GM12878 (cell line): Measurements from ENCODE around the gene SENP6. TPM values are rescaled to one million over a fixed set of nuclear protein-coding genes. Genes with fewer than 3 reads are reported as not detected.

Source experiments
- ATAC-seq: fragments of 200-7000 bp; cut with Tn5 transposase; 3 replicates; pipeline ENCODE4 v1.9.1; 2020; ENCODE audit warnings: mild to moderate bottlenecking, moderate library complexity
- BruUV-seq: library from RNA; stranded (reverse); fragments of 400-500 nt; replicated peaks from 2 replicates; lab custom pipeline; 2021; lab: Mats Ljungman, UMichigan
- CTCF ChIA-PET: fragments of 300-600 bp; sonication (Branson Sonifier 250); formaldehyde crosslinking; extraction: SDS; loops from one replicate; lab custom pipeline; 2021; ENCODE audit warnings: inconsistent platforms; lab: Yijun Ruan, JAX
- POLR2A ChIA-PET: fragments of 350-600 bp; formaldehyde crosslinking; extraction: SDS; loops from one replicate; lab custom pipeline; 2021; ENCODE audit warnings: inconsistent platforms; lab: Charles Lee
- RAD21 ChIA-PET: fragments of 300-600 bp; sonication (Branson Sonifier 250); formaldehyde crosslinking; loops from one replicate; lab custom pipeline; 2023; ENCODE audit warnings: antibody characterized with exemption; ENCODE audit not compliant: unreplicated experiment; lab: Charles Lee
- SMC1A ChIA-PET: fragments of 300-600 bp; sonication (Branson Sonifier 250); formaldehyde crosslinking; loops from one replicate; lab custom pipeline; 2023; ENCODE audit not compliant: unreplicated experiment, uncharacterized antibody; lab: Charles Lee
- DNase-seq: peaks from one replicate; pipeline ENCODE4 v3.0.0-alpha.2; 2011; ENCODE audit warnings: low read depth, low spot score
- FAIRE-seq: peaks from 3 replicates; lab custom pipeline; 2011; peaks lifted over from hg19 to GRCh38; lab: Jason Lieb, UNC
- H2AFZ ChIP-seq: 2 replicates; pipeline ENCODE4 v1.6.0; 2011; ENCODE audit warnings: low read depth, low read length, control low read depth; ENCODE audit not compliant: control insufficient read depth
- H3K27ac ChIP-seq: 2 replicates; pipeline ENCODE4 v1.5.1; 2011; ENCODE audit warnings: control low read depth; ENCODE audit not compliant: control insufficient read depth, insufficient read depth
- H3K27me3 ChIP-seq, 2 experiments: replicated peaks in 1 of 2; 2 replicates each; pipeline versions ENCODE4 v1.6.0 to v1.6.1; 2011; ENCODE audit warnings: low read length in 1 of 2; ENCODE audit not compliant: control insufficient read depth in 2 of 2, insufficient read depth in 2 of 2
- H3K36me3 ChIP-seq, 2 experiments: 2 replicates each; pipeline ENCODE4 v1.5.1; 2011; ENCODE audit warnings: low read length in 1 of 2; ENCODE audit not compliant: control insufficient read depth in 2 of 2, insufficient read depth in 2 of 2
- H3K4me1 ChIP-seq: 2 replicates; pipeline ENCODE4 v1.6.1; 2011; ENCODE audit warnings: mild to moderate bottlenecking, low read length, moderate library complexity, mixed read lengths; ENCODE audit not compliant: control insufficient read depth, insufficient read depth
- H3K4me2 ChIP-seq: 2 replicates; pipeline ENCODE4 v1.6.0; 2011; ENCODE audit warnings: control low read depth; ENCODE audit not compliant: control insufficient read depth, insufficient read depth
- H3K4me3 ChIP-seq: fragments of 200-600 bp; sonication (generic); 2 replicates; pipeline ENCODE4 v1.5.1; 2016
- H3K79me2 ChIP-seq: 2 replicates; pipeline ENCODE4 v1.6.0; 2011; ENCODE audit warnings: low read length; ENCODE audit not compliant: control insufficient read depth, insufficient read depth
- H3K9ac ChIP-seq: 2 replicates; pipeline ENCODE4 v1.8.0; 2011; ENCODE audit warnings: low read length, control low read depth, mixed read lengths; ENCODE audit not compliant: control insufficient read depth, insufficient read depth
- H3K9me3 ChIP-seq: replicated peaks from 3 replicates; pipeline ENCODE4 v1.5.1; 2011; ENCODE audit warnings: mild to moderate bottlenecking, low read length; ENCODE audit not compliant: control insufficient read depth, insufficient read depth
- H4K20me1 ChIP-seq: 2 replicates; pipeline ENCODE4 v1.6.0; 2011; ENCODE audit not compliant: control insufficient read depth, insufficient read depth
- CREB1 ChIP-seq: IDR thresholded peaks from 2 replicates; pipeline ENCODE4 v1.6.1; 2012; ENCODE audit warnings: low read depth, mild to moderate bottlenecking, inconsistent platforms
- DPF2 ChIP-seq: fragments of 450-650 bp; IDR thresholded peaks from 2 replicates; pipeline ENCODE4 v1.6.1; 2017; ENCODE audit warnings: mild to moderate bottlenecking
- EP300 ChIP-seq, 2 experiments: fragments of 150-350 bp in 1 of 2; IDR thresholded peaks; 2 replicates each; pipeline ENCODE4 v1.6.1; 2011 to 2012; ENCODE audit warnings: low read depth in 2 of 2, low read length in 2 of 2, borderline replicate concordance in 1 of 2, improper control_type of control experiment in 1 of 2, inconsistent platforms in 1 of 2; ENCODE audit not compliant: control insufficient read depth in 1 of 2
- IKZF1 ChIP-seq: fragments of 450-650 bp; conservative IDR thresholded peaks from 2 replicates; pipeline ENCODE4 v1.6.1; 2017; ENCODE audit warnings: antibody characterized with exemption, mild to moderate bottlenecking
- LARP7 ChIP-seq: fragments of 450-650 bp; IDR thresholded peaks from 2 replicates; pipeline ENCODE4 v1.6.1; 2017; ENCODE audit warnings: mild to moderate bottlenecking
- NKRF ChIP-seq: fragments of 450-650 bp; conservative IDR thresholded peaks from 2 replicates; pipeline ENCODE4 v1.6.1; 2017; ENCODE audit warnings: mild to moderate bottlenecking, moderate library complexity
- PAX5 ChIP-seq: IDR thresholded peaks from 2 replicates; pipeline ENCODE4 v1.6.1; 2011; ENCODE audit warnings: low read depth, low read length, borderline replicate concordance
- POLR2AphosphoS5 ChIP-seq: IDR thresholded peaks from 2 replicates; pipeline ENCODE4 v1.6.1; 2011; ENCODE audit warnings: mild to moderate bottlenecking, low read length, inconsistent platforms
- RB1 ChIP-seq: fragments of 450-650 bp; formaldehyde crosslinking; IDR thresholded peaks from 2 replicates; pipeline ENCODE4 v1.6.1; 2017; ENCODE audit warnings: mild to moderate bottlenecking, borderline replicate concordance
- SKIL ChIP-seq: fragments of 450-650 bp; IDR thresholded peaks from 2 replicates; pipeline ENCODE4 v1.6.1; 2017; ENCODE audit warnings: mild to moderate bottlenecking, low read depth, inconsistent platforms; ENCODE audit not compliant: poor library complexity, severe bottlenecking
- TAF1 ChIP-seq: IDR thresholded peaks from 2 replicates; pipeline ENCODE4 v1.6.1; 2011; ENCODE audit warnings: mild to moderate bottlenecking, low read depth, low read length, borderline replicate concordance
- TARDBP ChIP-seq: IDR thresholded peaks from 2 replicates; pipeline ENCODE4 v1.6.1; 2016; ENCODE audit warnings: borderline replicate concordance
- ZNF24 ChIP-seq: fragments of 450-650 bp; IDR thresholded peaks from 2 replicates; pipeline ENCODE4 v1.6.1; 2017; ENCODE audit warnings: antibody characterized with exemption, mild to moderate bottlenecking
- WGBS: methylation state at CpG from one replicate; pipeline ENCODE4 v1.1.6; 2016; ENCODE audit warnings: low lambda C conversion rate; ENCODE audit not compliant: insufficient replicate concordance, insufficient coverage; ENCODE audit errors: missing lambda C conversion rate; 5-methylcytosine and 5-hydroxymethylcytosine counted together
- in situ Hi-C: fragments of 300-500 bp; cut with MboI; formaldehyde crosslinking; loops from 9 replicates; pipeline ENCODE4 v1.14.3; 2018; ENCODE audit warnings: mixed read lengths
- intact Hi-C: fragments of 100-400 bp; cut with micrococcal nuclease; formaldehyde crosslinking; loops from one replicate; pipeline ENCODE4 v1.14.2; 2022; ENCODE audit not compliant: unreplicated experiment
- polyA plus RNA-seq, 11 experiments: library from polyadenylated mRNA; depleted of rRNA in 4 of 11; unstranded in 6 of 11; stranded (reverse) in 5 of 11; fragments of >200 nt; fragmentation: Nextera tagmentation in 4 of 11; fragmentation: Illumina TruSeq in 1 of 11; extraction: Ambion mirVana in 4 of 11; extraction: Trizol in 1 of 11; gene quantifications; 1 replicate in 1 of 11; 2 replicates in 10 of 11; pipeline versions ENCODE4 v1.2.1 to v1.2.3, GENCODE V29; 2011 to 2016; ENCODE audit warnings: inconsistent platforms in 2 of 11, missing spikeins in 2 of 11, low read depth in 1 of 11
- total RNA-seq, 4 experiments: library from RNA; depleted of rRNA in 3 of 4; stranded (reverse); fragments of >200 nt in 3 of 4; fragmentation: Illumina TruSeq in 1 of 4; extraction: Trizol in 1 of 4; gene quantifications; 2 replicates each; pipeline versions ENCODE4 v1.2.1 to v1.2.3, GENCODE V29; 2013 to 2021
- TF ChIP-seq, protein P1 (sequence below): fragments of 450-650 bp; IDR thresholded peaks from 2 replicates; pipeline ENCODE4 v1.6.1; 2016; ENCODE audit warnings: mild to moderate bottlenecking
- TF ChIP-seq, protein P2 (sequence below): IDR thresholded peaks from 2 replicates; pipeline ENCODE4 v1.6.1; 2011; ENCODE audit warnings: borderline replicate concordance, low read depth, mild to moderate bottlenecking, moderate library complexity, low read length; ENCODE audit not compliant: insufficient read depth, poor library complexity, severe bottlenecking

The SENP6 gene
- total and polyA plus RNA-seq, 10 of the 15 experiments (the other 5 are each of a cell fraction or from before 2014, with no cell fraction given), result 10.7 to 70.0 (median 42.3) TPM

GRCh38 chr6:75748743-75749538, 147.3 kb downstream of the SENP6 start, which contains the start of gene MYO6:
Gene MYO6, plus strand, starts transcription at chr6:75749239. Its CDS starts 68,309 bp downstream, at chr6:75817548.
- Histone ChIP-seq H3K27me3 (no peaks in the 10 kb centered on the region), H3K36me3 (no peaks in the 10 kb centered on the region), H3K4me3 (peak within 1 kb of the TSS; percentile 93), H3K9me3 (no peaks in the 10 kb centered on the region), H3K9ac (peak within 1 kb of the TSS; percentile 76), H3K79me2 (no peaks in the 10 kb centered on the region; the same call in 1 of the 2 replicates), H2AFZ (peak within 1 kb of the TSS; percentile 96), H3K4me2 (peak within 1 kb of the TSS; percentile 94), H3K27ac (peak within 1 kb of the TSS; percentile 53), H4K20me1 (no peaks in the 10 kb centered on the region), H3K4me1 (peaks cover 6% of the 10 kb centered on the region)
- WGBS, result 1% methylated on average over 46 of the region's 97 CpGs
- SMC1A ChIA-PET, result interaction anchor here (1.2 to 2.9 kb wide), 4 partner anchors 11 to 83 kb away, joined by 3 to 17 read pairs (median 3); no protein-coding TSS in a partner anchor
- POLR2A ChIA-PET, result interaction anchor here (0.5 to 1.3 kb wide), 3 partner anchors 11 to 13 kb away, joined by 3 to 4 read pairs (median 3); no protein-coding TSS in a partner anchor
- in situ Hi-C loops (no loop called here), intact Hi-C loops (loop anchor here (5.0 kb wide), 2 partner anchors 147 to 467 kb away; partner anchors contain the start of genes SENP6 and TMEM30A)
- ATAC-seq, result peak; percentile 81
- DNase-seq, result no peak
- BruUV-seq, result no TSS peak
- FAIRE-seq, result no peak
- RAD21 ChIA-PET, result no interaction called here
- CTCF ChIA-PET, result no interaction called here
- TF ChIP-seq, protein P1, sequence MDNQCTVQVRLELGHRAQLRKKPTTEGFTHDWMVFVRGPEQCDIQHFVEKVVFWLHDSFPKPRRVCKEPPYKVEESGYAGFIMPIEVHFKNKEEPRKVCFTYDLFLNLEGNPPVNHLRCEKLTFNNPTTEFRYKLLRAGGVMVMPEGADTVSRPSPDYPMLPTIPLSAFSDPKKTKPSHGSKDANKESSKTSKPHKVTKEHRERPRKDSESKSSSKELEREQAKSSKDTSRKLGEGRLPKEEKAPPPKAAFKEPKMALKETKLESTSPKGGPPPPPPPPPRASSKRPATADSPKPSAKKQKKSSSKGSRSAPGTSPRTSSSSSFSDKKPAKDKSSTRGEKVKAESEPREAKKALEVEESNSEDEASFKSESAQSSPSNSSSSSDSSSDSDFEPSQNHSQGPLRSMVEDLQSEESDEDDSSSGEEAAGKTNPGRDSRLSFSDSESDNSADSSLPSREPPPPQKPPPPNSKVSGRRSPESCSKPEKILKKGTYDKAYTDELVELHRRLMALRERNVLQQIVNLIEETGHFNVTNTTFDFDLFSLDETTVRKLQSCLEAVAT, result peak; percentile 0; the same call in 1 of the 2 replicates
- TF ChIP-seq SKIL, result no peak
- TF ChIP-seq CREB1, result peak; percentile 64; the same call in 1 of the 2 replicates
- peak; percentile 88 for TF ChIP-seq IKZF1
- peak; percentile 63; the same call in 1 of the 2 replicates for TF ChIP-seq DPF2
- no peak for TF ChIP-seq TARDBP
- TF ChIP-seq LARP7, result peak; percentile 85
- TF ChIP-seq RB1, result peak; percentile 81; the same call in 1 of the 2 replicates
- TF ChIP-seq ZNF24, result 0 out of 2 replicates have a peak, but pooled peaks have one; percentile 12
- TF ChIP-seq EP300 (IDR thresholded peaks at IDR 0.05; ENCODE audit: borderline replicate concordance in 1 of 2, control insufficient read depth in 1 of 2, low read depth in 2 of 2, low read length in 2 of 2), result no peak
- peak; percentile 67; the same call in 1 of the 2 replicates for TF ChIP-seq POLR2AphosphoS5
- 0 out of 2 replicates have a peak, but pooled peaks have one; percentile 39 for TF ChIP-seq TAF1
- TF ChIP-seq, protein P2, sequence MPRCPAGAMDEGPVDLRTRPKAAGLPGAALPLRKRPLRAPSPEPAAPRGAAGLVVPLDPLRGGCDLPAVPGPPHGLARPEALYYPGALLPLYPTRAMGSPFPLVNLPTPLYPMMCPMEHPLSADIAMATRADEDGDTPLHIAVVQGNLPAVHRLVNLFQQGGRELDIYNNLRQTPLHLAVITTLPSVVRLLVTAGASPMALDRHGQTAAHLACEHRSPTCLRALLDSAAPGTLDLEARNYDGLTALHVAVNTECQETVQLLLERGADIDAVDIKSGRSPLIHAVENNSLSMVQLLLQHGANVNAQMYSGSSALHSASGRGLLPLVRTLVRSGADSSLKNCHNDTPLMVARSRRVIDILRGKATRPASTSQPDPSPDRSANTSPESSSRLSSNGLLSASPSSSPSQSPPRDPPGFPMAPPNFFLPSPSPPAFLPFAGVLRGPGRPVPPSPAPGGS, result no peak
- peak; percentile 69 for TF ChIP-seq NKRF
- TF ChIP-seq PAX5, result no peak
